ENCODE results near the gene KRT1.
"Not testable (repeated sequence)": the region's sequence is repeated elsewhere in the genome, so short reads cannot be mapped to it uniquely, and the experiment has no call there.

Gene KRT1

DNA sequence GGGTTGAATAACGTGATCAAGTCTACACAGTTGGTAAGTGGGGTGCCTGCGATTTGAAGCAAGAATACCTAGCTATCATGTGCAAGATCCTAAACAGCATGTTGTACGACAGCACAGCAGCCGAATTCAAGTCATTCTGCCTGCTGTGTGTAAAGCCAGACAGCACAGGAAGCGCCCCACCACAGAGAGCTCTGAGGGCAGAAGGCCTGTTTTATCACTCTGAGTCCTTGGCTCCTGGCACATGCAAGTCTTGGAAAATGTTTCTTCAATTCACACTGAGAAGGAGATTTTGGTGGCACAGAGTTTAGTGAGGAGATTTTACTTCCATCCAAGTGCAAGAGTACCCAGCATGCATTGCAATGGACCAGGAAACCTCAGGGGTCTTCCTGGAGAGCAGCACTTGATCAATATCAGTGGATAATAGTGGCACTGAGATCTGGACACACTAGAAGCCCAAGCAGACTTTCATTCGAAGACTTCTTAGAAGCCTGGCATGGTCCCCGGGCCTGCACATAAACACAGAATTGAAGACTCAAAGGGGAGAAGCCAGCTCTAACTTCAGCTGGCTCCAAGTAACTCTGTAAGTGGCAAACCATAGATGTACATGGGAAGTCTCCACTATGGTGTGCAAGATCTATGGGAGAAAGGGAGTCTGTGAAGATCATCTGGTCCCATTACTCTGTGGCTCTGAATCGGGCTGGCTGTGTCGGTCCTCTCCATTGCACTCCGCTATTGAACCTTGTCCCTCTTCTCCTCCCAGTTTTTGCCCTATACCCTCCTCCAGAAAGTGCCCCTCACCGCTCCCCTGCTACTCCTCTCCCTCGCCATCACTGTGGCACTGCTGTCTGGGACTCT lies 1.5 kb upstream of the KRT1 start:
- no peaks in the 10 kb centered on the region for H3K9me3 Mint-ChIP-seq (ENCODE audit: low read depth)
- peaks cover 41% of the 10 kb centered on the region for H3K4me1 Mint-ChIP-seq (ENCODE audit: low read depth)
- H3K4me3 Mint-ChIP-seq: peak overlapping the region; percentile 42
- no peaks in the 10 kb centered on the region for H3K36me3 Mint-ChIP-seq
- no peaks in the 10 kb centered on the region for H3K27me3 Mint-ChIP-seq
- peak overlapping the region; percentile 65 for H3K27ac Mint-ChIP-seq

DNA sequence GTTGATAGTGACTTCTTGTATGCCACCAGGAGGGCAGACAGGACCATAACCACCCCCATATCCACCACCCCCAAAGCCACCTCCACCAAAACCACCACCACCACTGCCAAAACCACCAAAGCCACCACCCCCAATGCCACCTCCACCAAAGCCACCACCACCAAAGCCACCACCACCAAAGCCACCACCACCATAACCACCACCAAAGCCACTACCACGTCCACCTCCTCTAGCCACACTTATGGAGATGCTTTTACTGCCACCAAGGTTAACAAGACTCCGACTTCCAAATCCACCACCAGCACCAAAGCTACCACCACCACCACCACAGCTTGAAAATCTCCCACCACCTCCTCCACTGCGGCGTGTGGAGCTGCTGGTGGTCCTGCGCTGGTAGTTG lies 332 bp downstream of the KRT1 start:
- Mint-ChIP-seq H3K4me3 (no peak overlapping the region), H3K27ac (no peak overlapping the region), H3K9me3 (ENCODE audit: low read depth) (no peaks in the 10 kb centered on the region), H3K4me1 (ENCODE audit: low read depth) (peaks cover 51% of the 10 kb centered on the region), H3K27me3 (no peaks in the 10 kb centered on the region), H3K36me3 (no peaks in the 10 kb centered on the region)

DNA sequence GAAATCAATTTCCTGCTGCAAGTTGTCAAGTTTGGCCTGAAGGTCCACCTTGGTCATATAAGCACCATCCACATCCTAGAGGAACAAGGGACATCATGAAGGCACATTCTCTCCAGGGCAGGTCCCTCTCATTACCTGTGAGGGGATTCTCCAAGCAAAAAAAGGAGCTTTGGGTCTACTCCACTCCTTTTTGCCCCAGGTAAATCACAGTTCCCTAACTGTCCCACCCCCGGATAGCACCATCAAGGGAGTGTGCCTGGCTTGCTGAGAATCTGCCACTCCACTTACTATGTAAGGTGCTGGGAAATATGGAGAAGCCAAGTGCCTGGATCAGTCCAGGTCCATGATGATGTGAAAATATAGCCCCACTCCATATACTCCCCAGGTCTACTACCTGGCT lies 2.5 kb downstream of the KRT1 start:
- no peak overlapping the region for H3K27ac Mint-ChIP-seq
- no peaks in the 10 kb centered on the region for H3K36me3 Mint-ChIP-seq
- no peaks in the 10 kb centered on the region for H3K27me3 Mint-ChIP-seq
- no peak overlapping the region for H3K4me3 Mint-ChIP-seq
- H3K4me1 Mint-ChIP-seq (ENCODE audit: low read depth): peaks cover 49% of the 10 kb centered on the region
- no peaks in the 10 kb centered on the region for H3K9me3 Mint-ChIP-seq (ENCODE audit: low read depth)

GRCh38 chr12:52677126-52677525 lies 3.1 kb downstream of the KRT1 start:
- Mint-ChIP-seq H3K27ac (no peak overlapping the region), H3K4me3 (peak overlapping the region; percentile 52), H3K4me1 (ENCODE audit: low read depth) (peaks cover 44% of the 10 kb centered on the region), H3K9me3 (ENCODE audit: low read depth) (no peaks in the 10 kb centered on the region), H3K27me3 (no peaks in the 10 kb centered on the region), H3K36me3 (no peaks in the 10 kb centered on the region)

- Mint-ChIP-seq H3K9me3 (ENCODE audit: low read depth) (no peaks in the 10 kb centered on the region), H3K27ac (peak overlapping the region; percentile 7), H3K4me3 (peak overlapping the region; percentile 52), H3K27me3 (no peaks in the 10 kb centered on the region), H3K36me3 (no peaks in the 10 kb centered on the region), H3K4me1 (ENCODE audit: low read depth) (peaks cover 34% of the 10 kb centered on the region)
Measured at GRCh38 chr12:52676163-52676562, 4.0 kb downstream of the KRT1 start.

DNA sequence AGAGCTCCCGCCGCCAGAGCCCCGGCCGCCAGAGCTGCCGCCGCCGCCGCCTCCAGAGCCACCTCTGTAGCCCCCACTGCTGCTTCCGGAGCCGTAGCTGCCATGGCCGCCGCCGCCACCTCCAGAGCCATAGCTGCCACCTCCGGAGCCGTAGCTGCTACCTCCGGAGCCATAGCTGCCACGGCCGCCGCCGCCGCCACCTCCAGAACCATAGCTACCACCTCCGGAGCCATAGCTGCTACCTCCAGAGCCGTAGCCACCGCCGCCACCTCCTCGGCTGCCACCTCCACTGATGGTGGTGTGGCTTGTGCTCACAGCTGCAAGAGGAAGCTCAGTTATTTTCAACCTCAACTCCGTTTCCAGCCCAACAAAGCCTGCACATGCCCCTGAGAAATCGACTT lies 4.9 kb downstream of the KRT1 start:
- Mint-ChIP-seq H3K36me3 (no peaks in the 10 kb centered on the region), H3K4me3 (peak overlapping the region; percentile 52), H3K4me1 (ENCODE audit: low read depth) (peaks cover 26% of the 10 kb centered on the region), H3K9me3 (ENCODE audit: low read depth) (no peaks in the 10 kb centered on the region), H3K27ac (no peak overlapping the region), H3K27me3 (no peaks in the 10 kb centered on the region)

- H3K4me1 Mint-ChIP-seq (ENCODE audit: low read depth): peaks cover 22% of the 10 kb centered on the region
- H3K27me3 Mint-ChIP-seq: no peaks in the 10 kb centered on the region
- H3K4me3 Mint-ChIP-seq: peak overlapping the region; percentile 65
- H3K9me3 Mint-ChIP-seq (ENCODE audit: low read depth): no peaks in the 10 kb centered on the region
- no peaks in the 10 kb centered on the region for H3K36me3 Mint-ChIP-seq
- peak overlapping the region; percentile 46 for H3K27ac Mint-ChIP-seq
Measured at GRCh38 chr12:52674433-52674775, 5.8 kb downstream of the KRT1 start.

DNA sequence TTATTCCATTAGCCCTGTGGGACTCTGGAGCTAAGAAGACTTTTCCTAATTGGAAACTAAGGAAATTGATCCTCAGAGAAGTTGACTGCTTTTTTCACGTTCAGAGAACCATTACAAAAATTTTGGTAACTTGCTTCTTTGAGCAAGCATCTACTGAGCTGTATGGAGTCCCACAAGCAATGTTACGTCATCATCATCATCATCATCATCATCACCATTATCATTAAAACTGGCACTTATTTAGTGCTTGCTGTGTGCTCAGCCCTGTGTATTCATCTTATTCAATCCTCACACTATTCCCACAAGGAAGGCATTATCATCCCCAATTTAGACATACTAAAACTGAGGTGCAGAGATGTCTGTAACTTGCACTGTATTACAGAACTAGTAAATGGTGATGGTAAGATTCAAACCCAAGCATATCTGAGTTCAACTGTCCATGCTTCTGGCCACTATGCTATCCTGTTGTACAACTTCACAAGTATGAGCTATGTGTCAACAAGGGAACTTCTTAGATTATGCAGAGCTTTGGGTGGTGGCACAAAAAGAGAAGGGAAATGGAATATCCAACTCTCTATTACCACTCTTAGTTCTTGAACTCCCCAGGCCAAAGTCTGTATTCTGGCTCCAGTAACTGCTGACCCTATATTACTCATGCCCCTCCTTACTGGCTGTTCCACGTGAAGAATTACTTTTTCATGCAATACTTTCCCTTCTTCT lies 6.3 kb downstream of the KRT1 start:
- Mint-ChIP-seq H3K9me3 (ENCODE audit: low read depth) (no peaks in the 10 kb centered on the region), H3K27ac (no peak overlapping the region), H3K4me3 (no peak overlapping the region), H3K27me3 (no peaks in the 10 kb centered on the region), H3K4me1 (ENCODE audit: low read depth) (peaks cover 19% of the 10 kb centered on the region), H3K36me3 (no peaks in the 10 kb centered on the region)

DNA sequence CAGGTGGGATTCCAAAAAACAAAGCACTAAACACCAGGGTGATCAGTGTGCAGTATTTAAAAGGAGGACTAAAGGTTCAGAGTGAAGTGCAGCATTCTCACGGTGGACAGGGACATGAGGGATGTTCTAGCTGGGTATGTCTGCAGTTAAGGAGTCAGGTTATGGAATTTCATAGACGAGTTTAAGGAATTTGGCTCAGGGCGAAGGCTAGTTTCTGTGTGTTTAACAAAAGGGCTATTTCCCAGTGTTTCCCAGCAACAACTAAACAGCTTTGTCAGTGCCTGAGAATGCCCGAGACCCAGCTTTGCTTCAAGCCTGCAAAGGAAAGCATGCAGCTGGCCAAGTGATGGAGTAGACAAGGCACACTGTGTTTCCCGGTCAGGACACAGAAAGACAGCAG lies 7.0 kb downstream of the KRT1 start:
- Mint-ChIP-seq H3K4me1 (ENCODE audit: low read depth) (peaks cover 19% of the 10 kb centered on the region), H3K4me3 (no peak overlapping the region), H3K36me3 (no peaks in the 10 kb centered on the region)

GRCh38 chr12:52672321-52672933 lies 7.8 kb downstream of the KRT1 start:
- H3K27me3 Mint-ChIP-seq: no peaks in the 10 kb centered on the region
- H3K36me3 Mint-ChIP-seq: no peaks in the 10 kb centered on the region
- peaks cover 20% of the 10 kb centered on the region for H3K4me1 Mint-ChIP-seq (ENCODE audit: low read depth)
- no peak overlapping the region for H3K27ac Mint-ChIP-seq
- H3K4me3 Mint-ChIP-seq: no peak overlapping the region
- H3K9me3 Mint-ChIP-seq (ENCODE audit: low read depth): no peaks in the 10 kb centered on the region

More for the DNA sequence above, 7.0 kb downstream of the KRT1 start:
- Mint-ChIP-seq H3K27ac (no peak overlapping the region), H3K27me3 (no peaks in the 10 kb centered on the region), H3K9me3 (ENCODE audit: low read depth) (no peaks in the 10 kb centered on the region)

GRCh38 chr12:52670961-52671360 lies 9.2 kb downstream of the KRT1 start:
- peaks cover 16% of the 10 kb centered on the region for H3K4me1 Mint-ChIP-seq (ENCODE audit: low read depth)
- H3K9me3 Mint-ChIP-seq (ENCODE audit: low read depth): no peaks in the 10 kb centered on the region
- no peak overlapping the region for H3K4me3 Mint-ChIP-seq
- H3K27ac Mint-ChIP-seq: no peak overlapping the region
- no peaks in the 10 kb centered on the region for H3K36me3 Mint-ChIP-seq
- no peaks in the 10 kb centered on the region for H3K27me3 Mint-ChIP-seq

- Mint-ChIP-seq H3K36me3 (no peaks in the 10 kb centered on the region), H3K4me3 (no peak overlapping the region), H3K4me1 (ENCODE audit: low read depth) (peaks cover 13% of the 10 kb centered on the region), H3K9me3 (ENCODE audit: low read depth) (no peaks in the 10 kb centered on the region), H3K27me3 (no peaks in the 10 kb centered on the region), H3K27ac (no peak overlapping the region)
Measured at GRCh38 chr12:52670506-52670905, 9.7 kb downstream of the KRT1 start.

GRCh38 chr12:52669941-52670340 lies 10.3 kb downstream of the KRT1 start:
- not testable (repeated sequence) for H3K27ac Mint-ChIP-seq; H3K36me3 Mint-ChIP-seq; H3K4me3 Mint-ChIP-seq; H3K27me3 Mint-ChIP-seq; H3K9me3 Mint-ChIP-seq (ENCODE audit: low read depth)
- peaks cover 12% of the 10 kb centered on the region for H3K4me1 Mint-ChIP-seq (ENCODE audit: low read depth)

DNA sequence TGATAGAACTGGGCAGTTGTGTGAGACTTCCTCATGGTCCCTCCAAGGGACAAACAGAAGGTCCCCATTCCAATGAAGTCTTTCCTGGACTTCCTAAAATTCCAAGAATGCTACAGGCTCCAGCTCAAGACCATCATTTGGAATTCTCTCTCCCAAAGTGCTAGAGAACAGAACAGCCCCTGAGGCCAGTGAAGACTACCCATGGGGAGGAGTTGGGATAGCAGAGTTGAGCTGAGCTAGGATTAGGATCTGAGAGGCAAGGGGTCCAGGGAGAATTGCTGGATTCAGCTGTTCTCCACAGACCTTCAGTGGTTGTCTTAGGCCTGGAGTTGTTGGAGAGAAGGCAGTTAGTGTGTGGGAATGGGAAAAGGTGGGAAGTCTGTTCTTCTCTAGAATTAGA lies 10.8 kb downstream of the KRT1 start:
- Mint-ChIP-seq H3K36me3 (no peaks in the 10 kb centered on the region), H3K4me1 (ENCODE audit: low read depth) (peaks cover 8% of the 10 kb centered on the region), H3K9me3 (ENCODE audit: low read depth) (no peaks in the 10 kb centered on the region), H3K4me3 (no peak overlapping the region), H3K27me3 (no peaks in the 10 kb centered on the region), H3K27ac (no peak overlapping the region)

DNA sequence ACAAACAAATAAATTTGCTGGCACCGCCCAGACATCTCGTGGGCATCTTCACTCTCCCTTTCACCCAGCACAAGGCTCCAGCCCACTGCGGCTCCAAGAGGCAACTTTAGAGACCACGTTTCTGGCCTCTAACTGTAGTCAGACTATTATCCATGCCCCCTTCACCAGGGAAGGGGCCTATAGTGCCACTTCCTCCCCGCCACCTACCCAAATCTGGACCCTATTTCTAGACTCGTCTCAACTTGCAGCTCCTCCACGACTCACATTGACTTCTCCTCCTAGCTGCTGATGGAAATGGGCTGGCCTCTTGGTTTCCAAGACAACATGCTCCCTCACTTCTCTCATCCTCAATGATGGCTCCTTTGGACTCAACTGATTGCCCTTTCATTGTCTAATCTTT lies 12.3 kb downstream of the KRT1 start:
- peaks cover 3% of the 10 kb centered on the region for H3K4me1 Mint-ChIP-seq (ENCODE audit: low read depth)
- H3K36me3 Mint-ChIP-seq: no peaks in the 10 kb centered on the region
- no peaks in the 10 kb centered on the region for H3K27me3 Mint-ChIP-seq
- H3K27ac Mint-ChIP-seq: no peak overlapping the region
- no peaks in the 10 kb centered on the region for H3K9me3 Mint-ChIP-seq (ENCODE audit: low read depth)
- no peak overlapping the region for H3K4me3 Mint-ChIP-seq

Data from activated naive CD8-positive, alpha-beta T cell (primary cell).